GM19467 (cell line): ENCODE results near the gene AGPAT4.
"Not testable (repeated sequence)": the region's sequence is repeated elsewhere in the genome, so short reads cannot be mapped to it uniquely, and the experiment has no call there.

Experiments used
- ATAC-seq: cut with Tn5 transposase; IDR thresholded peaks from one replicate; pipeline ENCODE4 v1.9.1; 2021; ENCODE audit warnings: mild to moderate bottlenecking, moderate library complexity; ENCODE audit not compliant: unreplicated experiment

Gene AGPAT4

GRCh38 chr6:161207200-161207599 is 66.7 kb downstream of the AGPAT4 start:
- no peak for ATAC-seq

GRCh38 chr6:161204866-161205557 is 68.8 kb downstream of the AGPAT4 start:
- ATAC-seq = no peak

GRCh38 chr6:161200610-161201370 is 73.1 kb downstream of the AGPAT4 start:
- no peak for ATAC-seq

GRCh38 chr6:161199850-161200249 is 74.0 kb downstream of the AGPAT4 start:
- ATAC-seq = no peak

GRCh38 chr6:161198783-161199460 is 74.9 kb downstream of the AGPAT4 start:
- ATAC-seq = no peak

GRCh38 chr6:161198176-161198575 is 75.7 kb downstream of the AGPAT4 start:
- ATAC-seq = no peak

GRCh38 chr6:161195386-161195785 is 78.5 kb downstream of the AGPAT4 start:
- ATAC-seq = no peak

- no peak for ATAC-seq
These were observed 79.5 kb downstream of the AGPAT4 start for GRCh38 chr6:161194374-161194773.

GRCh38 chr6:161192636-161193411 is 81.0 kb downstream of the AGPAT4 start:
- no peak for ATAC-seq

- no peak for ATAC-seq
These were observed 82.2 kb downstream of the AGPAT4 start for GRCh38 chr6:161191671-161192070.

- no peak for ATAC-seq
These were observed 82.9 kb downstream of the AGPAT4 start for GRCh38 chr6:161191007-161191406.

GRCh38 chr6:161189891-161190290 is 84.0 kb downstream of the AGPAT4 start:
- no peak for ATAC-seq

GRCh38 chr6:161188547-161189465 is 85.1 kb downstream of the AGPAT4 start:
- ATAC-seq = no peak

GRCh38 chr6:161186173-161186769 is 87.6 kb downstream of the AGPAT4 start:
- no peak for ATAC-seq

GRCh38 chr6:161181121-161181520 is 92.7 kb downstream of the AGPAT4 start:
- no peak for ATAC-seq

- ATAC-seq = not testable (repeated sequence)
These were observed 95.7 kb downstream of the AGPAT4 start for GRCh38 chr6:161178155-161178554.

GRCh38 chr6:161176428-161176827 is 97.4 kb downstream of the AGPAT4 start:
- not testable (repeated sequence) for ATAC-seq

- ATAC-seq = not testable (repeated sequence)
These were observed 101.1 kb downstream of the AGPAT4 start for GRCh38 chr6:161172769-161173168.

- no peak for ATAC-seq
These were observed 102.7 kb downstream of the AGPAT4 start for GRCh38 chr6:161171207-161171606.

- ATAC-seq = no peak
These were observed 104.2 kb downstream of the AGPAT4 start for GRCh38 chr6:161169696-161170095.
